Measurements from ENCODE around the gene NKX6-2.

DNA sequence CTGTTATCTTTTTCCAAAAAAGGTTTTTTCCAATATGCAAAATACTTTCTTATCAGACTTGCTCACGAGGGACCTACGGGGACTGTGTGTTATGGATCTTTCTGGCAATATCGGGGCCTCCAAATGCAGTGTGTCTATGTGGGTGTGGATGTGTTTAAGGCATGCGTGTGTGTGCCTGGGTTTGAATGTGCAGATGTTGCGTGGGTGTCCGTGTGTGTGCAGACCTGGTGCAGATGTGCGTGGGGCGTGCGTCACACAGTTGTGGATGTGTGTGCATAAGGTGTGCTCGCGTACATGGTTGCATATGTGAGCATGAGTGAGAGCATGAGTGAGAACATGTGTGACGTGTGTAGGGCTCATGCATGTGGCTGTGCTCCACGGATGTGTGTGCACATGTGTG, 19.7 kb downstream of the NKX6-2 start:
- no peak for TF ChIP-seq EZH2 (IDR thresholded peaks at IDR 0.05; ENCODE audit: insufficient read depth, poor library complexity, severe bottlenecking)
- TF ChIP-seq EZH2phosphoT487 (IDR thresholded peaks at IDR 0.05; ENCODE audit: insufficient read depth, low read depth), result no peak

Measured in GM23248 (cell line).